Mesenchymal stem cell (in vitro differentiated cells and primary cell): Measurements from ENCODE around the gene NKAIN2.
"Not testable (repeated sequence)": the region's sequence is repeated elsewhere in the genome, so short reads cannot be mapped to it uniquely, and the experiment has no call there.

Experiments
- DNase-seq: peaks from one replicate; pipeline ENCODE4 v3.0.0-alpha.2; 2013
- H2AFZ ChIP-seq: one replicate; pipeline ENCODE4 v1.6.1; 2013; ENCODE audit warnings: low read depth, mild to moderate bottlenecking, control low read depth, inconsistent platforms, low read length, moderate library complexity
- H2AK5ac ChIP-seq: 2 replicates; pipeline ENCODE4 v1.6.1; 2013; ENCODE audit warnings: low read length, moderate library complexity, mild to moderate bottlenecking, inconsistent platforms; ENCODE audit not compliant: severe bottlenecking
- H2BK120ac ChIP-seq: one replicate; pipeline ENCODE4 v1.6.1; 2013; ENCODE audit warnings: low read depth, mild to moderate bottlenecking, inconsistent platforms, low read length, moderate library complexity
- H2BK12ac ChIP-seq, 2 experiments: one replicate each; pipeline ENCODE4 v1.6.1; 2013; ENCODE audit warnings: inconsistent platforms in 2 of 2, low read length in 2 of 2, mild to moderate bottlenecking in 2 of 2, moderate library complexity in 2 of 2, control low read depth in 1 of 2
- H2BK15ac ChIP-seq: one replicate; pipeline ENCODE4 v1.6.1; 2013; ENCODE audit warnings: mild to moderate bottlenecking, low read depth, inconsistent platforms; ENCODE audit not compliant: poor library complexity, severe bottlenecking
- H2BK5ac ChIP-seq: 2 replicates; pipeline ENCODE4 v1.6.1; 2013; ENCODE audit warnings: low read depth, mild to moderate bottlenecking, low read length, control low read depth, inconsistent platforms; ENCODE audit not compliant: poor library complexity, severe bottlenecking
- H3K14ac ChIP-seq, 2 experiments: one replicate each; pipeline ENCODE4 v1.6.1; 2013; ENCODE audit warnings: inconsistent platforms in 2 of 2, low read length in 2 of 2, control low read depth in 1 of 2, mild to moderate bottlenecking in 1 of 2, moderate library complexity in 1 of 2
- H3K18ac ChIP-seq, 2 experiments: one replicate each; pipeline ENCODE4 v1.6.1; 2013; ENCODE audit warnings: inconsistent platforms in 2 of 2, low read length in 2 of 2, control low read depth in 1 of 2, low read depth in 1 of 2, mild to moderate bottlenecking in 1 of 2
- H3K23ac ChIP-seq, 2 experiments: one replicate each; pipeline ENCODE4 v1.6.1; 2013; ENCODE audit warnings: inconsistent platforms in 2 of 2, low read length in 2 of 2, mild to moderate bottlenecking in 2 of 2, moderate library complexity in 2 of 2, control low read depth in 1 of 2
- H3K27ac ChIP-seq: 2 replicates; pipeline ENCODE4 v1.5.1; 2013; ENCODE audit warnings: mild to moderate bottlenecking, moderate library complexity, low read length, control low read depth, inconsistent platforms; ENCODE audit not compliant: poor library complexity, severe bottlenecking
- H3K27me3 ChIP-seq, 2 experiments: 2 replicates each; pipeline versions ENCODE4 v1.6.1 to v1.7.0; 2013; ENCODE audit warnings: low read length in 2 of 2, mild to moderate bottlenecking in 2 of 2, moderate library complexity in 2 of 2, control low read depth in 1 of 2, inconsistent platforms in 1 of 2; ENCODE audit not compliant: control insufficient read depth in 1 of 2, insufficient read depth in 1 of 2
- H3K36me3 ChIP-seq, 2 experiments: 2 replicates each; pipeline versions ENCODE4 v1.6.1 to v1.7.0; 2013; ENCODE audit warnings: low read length in 2 of 2, control low read depth in 1 of 2, inconsistent platforms in 1 of 2, low read depth in 1 of 2, mild to moderate bottlenecking in 1 of 2; ENCODE audit not compliant: insufficient read depth in 2 of 2, control insufficient read depth in 1 of 2
- H3K4ac ChIP-seq, 2 experiments: one replicate each; pipeline ENCODE4 v1.6.1; 2013; ENCODE audit warnings: inconsistent platforms in 2 of 2, low read length in 2 of 2, mild to moderate bottlenecking in 2 of 2, moderate library complexity in 2 of 2, control low read depth in 1 of 2, low read depth in 1 of 2
- H3K4me1 ChIP-seq: 2 replicates; pipeline ENCODE4 v1.6.1; 2013; ENCODE audit warnings: low read depth, low read length, control low read depth; ENCODE audit not compliant: control insufficient read depth, insufficient read depth
- H3K4me2 ChIP-seq: 2 replicates; pipeline ENCODE4 v1.6.1; 2013; ENCODE audit warnings: low read length, mild to moderate bottlenecking, inconsistent platforms; ENCODE audit not compliant: poor library complexity, severe bottlenecking
- H3K4me3 ChIP-seq, 2 experiments: 2 replicates each; pipeline versions ENCODE4 v1.5.1 to v1.7.0; 2013; ENCODE audit warnings: low read length in 2 of 2, mild to moderate bottlenecking in 2 of 2, control low read depth in 1 of 2, low read depth in 1 of 2; ENCODE audit not compliant: insufficient read depth in 1 of 2
- H3K79me1 ChIP-seq: replicated peaks from 2 replicates; pipeline ENCODE4 v1.6.1; 2013; ENCODE audit warnings: mild to moderate bottlenecking, control low read depth, low read length, inconsistent platforms; ENCODE audit not compliant: poor library complexity, severe bottlenecking
- H3K9ac ChIP-seq: 2 replicates; pipeline ENCODE4 v1.7.0; 2013; ENCODE audit warnings: mild to moderate bottlenecking, low read length, moderate library complexity
- H3K9me3 ChIP-seq: 2 replicates; pipeline ENCODE4 v1.7.0; 2013; ENCODE audit warnings: mild to moderate bottlenecking, low read length; ENCODE audit not compliant: control insufficient read depth
- H4K8ac ChIP-seq: one replicate; pipeline ENCODE4 v1.6.1; 2013; ENCODE audit warnings: inconsistent platforms, mild to moderate bottlenecking, low read length, moderate library complexity
- H4K91ac ChIP-seq: one replicate; pipeline ENCODE4 v1.6.1; 2013; ENCODE audit warnings: mild to moderate bottlenecking, low read length, inconsistent platforms
- WGBS: methylation state at CpG from one replicate; pipeline ENCODE4 v1.1.7; 2013; ENCODE audit warnings: mixed read lengths; 5-methylcytosine and 5-hydroxymethylcytosine counted together

NKAIN2 gene

DNA sequence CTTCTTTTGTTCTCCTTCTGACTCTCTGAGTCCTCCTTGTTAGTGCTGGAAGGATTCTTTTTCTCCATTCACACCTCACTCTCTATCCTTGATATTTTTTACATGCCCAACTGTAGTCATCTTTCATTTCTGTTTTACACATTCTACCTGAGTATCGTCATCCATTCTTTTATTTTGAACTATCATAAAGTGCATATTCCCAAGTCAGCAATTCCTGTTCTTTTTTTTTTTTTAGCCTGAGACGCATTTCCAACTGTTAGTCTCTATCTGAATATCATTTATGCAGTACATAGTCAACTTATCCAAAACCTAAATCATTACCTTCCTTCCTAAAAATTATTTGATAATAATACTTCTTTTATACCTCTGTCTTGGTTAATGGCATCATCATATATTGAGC lies 207.5 kb downstream of the NKAIN2 start:
- no peak for DNase-seq
- no peaks in the 10 kb centered on the region for H3K79me1 ChIP-seq
- no peak overlapping the region for H3K14ac ChIP-seq
- H3K9ac ChIP-seq = no peak overlapping the region
- H3K4ac ChIP-seq = no peak overlapping the region
- no peak overlapping the region for H3K4me2 ChIP-seq
- H2BK15ac ChIP-seq = no peak overlapping the region
- no peak overlapping the region for H2AFZ ChIP-seq
- H2BK120ac ChIP-seq = no peak overlapping the region
- H3K18ac ChIP-seq = no peak overlapping the region
- H3K4me1 ChIP-seq = no peaks in the 10 kb centered on the region
- no peak overlapping the region for H3K4me3 ChIP-seq
- no peak overlapping the region for H3K23ac ChIP-seq
- H3K27me3 ChIP-seq = no peaks in the 10 kb centered on the region
- WGBS = 89% methylated on average over 2 of the region's 2 CpGs
- no peak overlapping the region for H3K27ac ChIP-seq
- no peak overlapping the region for H2BK12ac ChIP-seq
- H2AK5ac ChIP-seq = no peak overlapping the region
- no peaks in the 10 kb centered on the region for H3K36me3 ChIP-seq
- H4K91ac ChIP-seq = no peak overlapping the region
- no peaks in the 10 kb centered on the region for H3K9me3 ChIP-seq
- H2BK5ac ChIP-seq = no peak overlapping the region
- H4K8ac ChIP-seq = no peak overlapping the region

DNA sequence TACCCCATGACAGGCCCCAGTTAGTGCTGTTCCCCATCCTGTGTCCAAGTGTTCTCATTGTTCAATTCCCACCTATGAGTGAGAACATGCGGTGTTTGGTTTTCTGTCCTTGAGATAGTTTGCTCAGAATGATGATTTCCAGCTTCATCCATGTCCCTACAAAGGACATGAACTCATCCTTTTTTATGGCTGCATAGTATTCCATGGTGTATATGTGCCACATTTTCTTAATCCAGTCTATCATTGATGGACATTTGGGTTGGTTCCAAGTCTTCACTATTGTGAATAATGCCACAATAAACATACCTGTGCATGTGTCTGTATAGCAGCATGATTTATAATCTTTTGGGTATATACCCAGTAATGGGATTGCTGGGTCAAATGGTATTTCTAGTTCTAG lies 218.4 kb downstream of the NKAIN2 start:
- no CpG with 5 or more reads among the region's 1 CpG for WGBS
- H3K36me3 ChIP-seq, H3K4me2 ChIP-seq, H3K27ac ChIP-seq, H3K18ac ChIP-seq, H3K14ac ChIP-seq, H2BK120ac ChIP-seq, DNase-seq, H4K8ac ChIP-seq, H2BK15ac ChIP-seq, H3K4me3 ChIP-seq, H2AFZ ChIP-seq, H3K9ac ChIP-seq, H4K91ac ChIP-seq, H3K23ac ChIP-seq, H2AK5ac ChIP-seq, H2BK5ac ChIP-seq, H2BK12ac ChIP-seq, H3K4ac ChIP-seq, H3K79me1 ChIP-seq, H3K4me1 ChIP-seq, H3K9me3 ChIP-seq, H3K27me3 ChIP-seq: not testable (repeated sequence)

DNA sequence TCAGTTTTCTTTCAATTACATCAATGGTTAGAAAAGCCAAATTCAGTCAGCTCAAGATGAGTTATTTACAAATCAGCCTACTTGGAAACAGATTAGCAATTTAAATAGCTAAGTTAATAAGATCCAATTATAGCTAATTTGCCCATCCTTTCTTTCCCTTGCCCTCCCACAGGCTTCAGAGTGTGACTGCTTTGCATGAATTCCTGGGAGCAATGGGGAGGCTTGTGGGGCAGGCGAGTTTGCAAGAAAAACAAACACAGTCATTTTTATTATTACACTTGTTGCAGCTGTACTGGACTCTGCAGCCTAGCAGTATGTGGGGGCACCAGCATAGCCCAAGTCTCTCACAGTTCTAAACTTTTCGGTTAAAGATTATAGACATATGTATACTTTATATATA lies 219.0 kb downstream of the NKAIN2 start:
- no peak overlapping the region for H3K14ac ChIP-seq
- H2AK5ac ChIP-seq = no peak overlapping the region
- H2BK120ac ChIP-seq = no peak overlapping the region
- no peak overlapping the region for H2BK15ac ChIP-seq
- no peak overlapping the region for H3K27ac ChIP-seq
- H3K4ac ChIP-seq = no peak overlapping the region
- no CpG with 5 or more reads among the region's 2 CpGs for WGBS
- no peak overlapping the region for H3K9ac ChIP-seq
- no peak overlapping the region for H3K23ac ChIP-seq
- H2BK5ac ChIP-seq = no peak overlapping the region
- no peak overlapping the region for H2BK12ac ChIP-seq
- H3K4me1 ChIP-seq = no peaks in the 10 kb centered on the region
- H3K4me2 ChIP-seq = no peak overlapping the region
- H2AFZ ChIP-seq = no peak overlapping the region
- no peaks in the 10 kb centered on the region for H3K36me3 ChIP-seq
- no peak for DNase-seq
- H3K4me3 ChIP-seq = no peak overlapping the region
- H4K91ac ChIP-seq = no peak overlapping the region
- H3K27me3 ChIP-seq = no peaks in the 10 kb centered on the region
- H3K9me3 ChIP-seq = no peaks in the 10 kb centered on the region
- H3K18ac ChIP-seq = no peak overlapping the region
- no peaks in the 10 kb centered on the region for H3K79me1 ChIP-seq
- no peak overlapping the region for H4K8ac ChIP-seq

DNA sequence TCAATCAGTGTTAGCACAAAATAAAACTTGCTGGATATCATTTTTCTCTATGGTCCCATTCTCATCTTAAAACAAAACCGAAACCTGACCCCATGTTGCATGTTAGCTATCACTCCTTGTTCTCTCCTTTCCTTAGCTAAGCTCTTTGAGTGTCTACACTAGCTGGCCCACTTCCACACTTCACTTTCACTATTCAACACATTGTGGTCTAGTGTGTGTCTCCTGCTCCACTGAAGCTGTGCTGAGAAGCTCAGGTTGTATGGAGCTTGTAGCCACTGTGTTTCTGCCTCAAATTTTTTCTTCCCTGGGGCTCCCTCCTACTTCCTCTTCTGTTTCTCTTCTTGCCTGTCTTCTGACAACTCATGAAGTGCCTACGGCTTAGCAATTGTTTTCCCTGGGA lies 223.0 kb downstream of the NKAIN2 start:
- Histone ChIP-seq H2AK5ac (no peak overlapping the region), H3K4me2 (no peak overlapping the region), H3K36me3 (no peaks in the 10 kb centered on the region), H3K4ac (no peak overlapping the region), H3K14ac (no peak overlapping the region), H2BK12ac (no peak overlapping the region), H3K18ac (peak overlapping the region in 1 of 2 experiments; percentile 21), H3K9me3 (no peaks in the 10 kb centered on the region), H3K27ac (no peak overlapping the region), H3K4me3 (no peak overlapping the region), H3K27me3 (no peaks in the 10 kb centered on the region), H4K91ac (no peak overlapping the region), H3K23ac (no peak overlapping the region), H2BK5ac (no peak overlapping the region), H3K79me1 (no peaks in the 10 kb centered on the region), H2BK15ac (no peak overlapping the region), H3K9ac (no peak overlapping the region), H2AFZ (no peak overlapping the region), H3K4me1 (no peaks in the 10 kb centered on the region), H2BK120ac (no peak overlapping the region), H4K8ac (no peak overlapping the region)
- WGBS = 73% methylated on average over 2 of the region's 2 CpGs
- no peak for DNase-seq
